ENCODE results near the gene TCP11.

TCP11 gene

GRCh38 chr6:35090734-35091133 lies 50.4 kb downstream of the TCP11 start:
- no peak for DNase-seq

GRCh38 chr6:35089935-35090505 lies 51.1 kb downstream of the TCP11 start:
- no peak for DNase-seq

GRCh38 chr6:35089216-35089934 lies 51.8 kb downstream of the TCP11 start:
- no peak for DNase-seq

- no peak for DNase-seq
Measured at GRCh38 chr6:35088281-35089215, 52.6 kb downstream of the TCP11 start.

GRCh38 chr6:35087361-35088280 lies 53.5 kb downstream of the TCP11 start:
- DNase-seq = no peak

GRCh38 chr6:35086636-35087360 lies 54.3 kb downstream of the TCP11 start:
- no peak for DNase-seq

GRCh38 chr6:35086282-35086632 lies 54.9 kb downstream of the TCP11 start:
- DNase-seq = no peak

GRCh38 chr6:35085359-35086281 lies 55.5 kb downstream of the TCP11 start:
- no peak for DNase-seq

GRCh38 chr6:35084511-35085203 lies 56.5 kb downstream of the TCP11 start:
- no peak for DNase-seq

- no peak for DNase-seq
Measured at GRCh38 chr6:35084041-35084491, 57.1 kb downstream of the TCP11 start.

- DNase-seq = no peak
Measured at GRCh38 chr6:35083507-35083906, 57.6 kb downstream of the TCP11 start.

- DNase-seq = no peak
Measured at GRCh38 chr6:35082733-35083403, 58.3 kb downstream of the TCP11 start.

GRCh38 chr6:35082046-35082732 lies 59.0 kb downstream of the TCP11 start:
- no peak for DNase-seq

GRCh38 chr6:35081426-35081851 lies 59.7 kb downstream of the TCP11 start:
- no peak for DNase-seq

- no peak for DNase-seq
Measured at GRCh38 chr6:35080821-35081425, 60.2 kb downstream of the TCP11 start.

GRCh38 chr6:35080016-35080680 lies 61.0 kb downstream of the TCP11 start:
- no peak for DNase-seq

- DNase-seq = no peak
Measured at GRCh38 chr6:35079311-35080000, 61.7 kb downstream of the TCP11 start.

Measured in stimulated activated CD4-positive, alpha-beta T cell treated with anti-CD3 and anti-CD28 coated beads, Interleukin-1b, Interleukin-23, amount 100 ng/mL, for 48 hours (primary cell).